Loucy (cell line): ENCODE measurements around the gene TRAF4.

Experiments used
- EZH2phosphoT487 ChIP-seq: fragments of 200-600 bp; IDR thresholded peaks from 2 replicates; pipeline ENCODE4 v1.6.1; 2018; ENCODE audit warnings: antibody characterized with exemption, mild to moderate bottlenecking, moderate library complexity, borderline replicate concordance
- TF ChIP-seq, protein P1 (sequence below): fragments of 200-600 bp; sonication (generic); conservative IDR thresholded peaks from 2 replicates; pipeline ENCODE4 v1.5.1; 2014; ENCODE audit warnings: mild to moderate bottlenecking, antibody characterized with exemption, low read length

DNA sequence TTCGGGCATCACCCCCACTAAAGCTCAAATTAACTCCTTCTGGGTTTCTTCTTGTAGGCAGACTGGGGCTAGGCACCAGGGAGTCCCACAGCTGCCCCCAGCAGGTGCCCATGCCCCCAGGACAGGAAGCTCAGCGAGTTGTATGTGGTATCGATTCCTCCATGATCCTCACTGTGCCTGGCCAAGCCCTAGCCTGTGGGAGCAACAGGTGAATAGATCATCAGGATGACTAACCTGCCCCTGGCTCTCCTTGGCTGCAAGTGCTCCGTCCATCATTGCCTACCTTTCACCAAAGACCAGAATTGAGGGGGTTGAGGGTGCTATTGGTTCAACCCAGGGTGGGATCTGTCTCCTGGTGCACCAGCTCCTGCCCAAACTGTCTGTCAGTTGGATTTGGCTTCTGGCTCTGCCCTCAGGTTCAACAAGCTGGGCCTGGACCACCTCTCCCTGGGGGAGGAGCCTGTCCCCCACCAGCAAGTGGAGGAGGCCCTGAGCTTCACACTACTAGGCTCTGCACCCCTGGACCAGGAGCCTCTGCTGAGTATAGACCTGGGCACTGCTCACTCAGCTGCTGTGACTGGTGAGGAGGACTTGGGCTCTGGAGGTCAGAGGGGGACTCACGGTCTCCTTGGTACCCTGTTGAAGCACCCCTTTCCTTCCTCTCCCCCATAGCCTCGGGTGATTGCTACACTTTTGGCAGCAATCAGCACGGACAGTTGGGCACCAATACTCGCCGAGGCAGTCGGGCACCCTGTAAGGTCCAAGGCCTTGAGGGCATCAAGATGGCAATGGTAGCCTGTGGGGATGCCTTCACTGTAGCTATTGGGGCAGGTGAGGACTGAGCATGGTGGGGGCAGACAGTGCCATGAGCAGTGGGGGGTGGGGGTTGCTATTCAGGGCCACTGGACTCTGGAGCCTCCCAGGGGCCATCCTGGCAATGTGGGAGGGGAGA, 3.1 kb upstream of the TRAF4 start:
- TF ChIP-seq, protein P1, sequence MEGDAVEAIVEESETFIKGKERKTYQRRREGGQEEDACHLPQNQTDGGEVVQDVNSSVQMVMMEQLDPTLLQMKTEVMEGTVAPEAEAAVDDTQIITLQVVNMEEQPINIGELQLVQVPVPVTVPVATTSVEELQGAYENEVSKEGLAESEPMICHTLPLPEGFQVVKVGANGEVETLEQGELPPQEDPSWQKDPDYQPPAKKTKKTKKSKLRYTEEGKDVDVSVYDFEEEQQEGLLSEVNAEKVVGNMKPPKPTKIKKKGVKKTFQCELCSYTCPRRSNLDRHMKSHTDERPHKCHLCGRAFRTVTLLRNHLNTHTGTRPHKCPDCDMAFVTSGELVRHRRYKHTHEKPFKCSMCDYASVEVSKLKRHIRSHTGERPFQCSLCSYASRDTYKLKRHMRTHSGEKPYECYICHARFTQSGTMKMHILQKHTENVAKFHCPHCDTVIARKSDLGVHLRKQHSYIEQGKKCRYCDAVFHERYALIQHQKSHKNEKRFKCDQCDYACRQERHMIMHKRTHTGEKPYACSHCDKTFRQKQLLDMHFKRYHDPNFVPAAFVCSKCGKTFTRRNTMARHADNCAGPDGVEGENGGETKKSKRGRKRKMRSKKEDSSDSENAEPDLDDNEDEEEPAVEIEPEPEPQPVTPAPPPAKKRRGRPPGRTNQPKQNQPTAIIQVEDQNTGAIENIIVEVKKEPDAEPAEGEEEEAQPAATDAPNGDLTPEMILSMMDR, result no peak
- TF ChIP-seq EZH2phosphoT487, result no peak
